Panc1 (cell line): ENCODE data around the gene PLA2G4F. TPM values are rescaled to one million over a fixed set of nuclear protein-coding genes. Genes with fewer than 3 reads are reported as not detected.

Experiments used
- ATAC-seq: fragments of 200-7000 bp; cut with Tn5 transposase; 2 replicates; pipeline ENCODE4 v1.9.1; 2020; ENCODE audit warnings: mild to moderate bottlenecking, moderate library complexity
- BruUV-seq: library from RNA; stranded (reverse); fragments of 400-500 nt; replicated peaks from 2 replicates; lab custom pipeline; 2021; lab: Mats Ljungman, UMichigan
- CTCF ChIA-PET: fragments of 300-600 bp; sonication (Branson Sonifier 250); formaldehyde crosslinking; loops from one replicate; lab custom pipeline; 2022; ENCODE audit warnings: antibody characterized with exemption; lab: Charles Lee
- POLR2A ChIA-PET: fragments of 300-600 bp; sonication (Branson Sonifier 250); formaldehyde crosslinking; loops from one replicate; lab custom pipeline; 2022; ENCODE audit warnings: antibody characterized with exemption; lab: Charles Lee
- DNase-seq: peaks from one replicate; pipeline ENCODE4 v3.0.0-alpha.2; 2010; ENCODE audit warnings: low read depth, low spot score
- H3K27ac ChIP-seq: 2 replicates; pipeline ENCODE4 v1.5.1; 2011; ENCODE audit warnings: mild to moderate bottlenecking, low read length, inconsistent platforms
- H3K27me3 ChIP-seq: fragments of 200-500 bp; sonication (Bioruptor generic); 2 replicates; pipeline ENCODE4 v1.6.0; 2014; ENCODE audit warnings: low read length, inconsistent platforms; ENCODE audit not compliant: control insufficient read depth, insufficient read depth
- H3K36me3 ChIP-seq: fragments of 200-500 bp; sonication (Bioruptor generic); 2 replicates; pipeline ENCODE4 v1.5.1; 2014; ENCODE audit warnings: inconsistent platforms, mild to moderate bottlenecking, low read length, moderate library complexity; ENCODE audit not compliant: control insufficient read depth, insufficient read depth
- H3K4me1 ChIP-seq: 2 replicates; pipeline ENCODE4 v1.5.1; 2011; ENCODE audit warnings: inconsistent platforms, mild to moderate bottlenecking, low read length, moderate library complexity; ENCODE audit not compliant: control insufficient read depth, insufficient read depth
- H3K4me3 ChIP-seq, 2 experiments: 2 replicates each; pipeline ENCODE4 v1.5.1; 2011 to 2012; ENCODE audit warnings: low read depth in 2 of 2, low read length in 2 of 2, mild to moderate bottlenecking in 2 of 2, inconsistent platforms in 1 of 2, moderate library complexity in 1 of 2
- H3K9me3 ChIP-seq: fragments of 200-500 bp; sonication (Bioruptor generic); 2 replicates; pipeline ENCODE4 v1.5.1; 2014; ENCODE audit warnings: low read depth, mild to moderate bottlenecking, inconsistent platforms, low read length, moderate library complexity; ENCODE audit not compliant: control insufficient read depth, insufficient read depth
- POLR2AphosphoS5 ChIP-seq: IDR thresholded peaks from 2 replicates; pipeline ENCODE4 v1.6.1; 2012; ENCODE audit warnings: mild to moderate bottlenecking, low read depth, low read length, moderate library complexity
- SIN3A ChIP-seq: IDR thresholded peaks from 2 replicates; pipeline ENCODE4 v1.6.1; 2012; ENCODE audit warnings: low read depth, mild to moderate bottlenecking, low read length, moderate library complexity, borderline replicate concordance; ENCODE audit not compliant: insufficient read depth
- TCF7L2 ChIP-seq: IDR thresholded peaks from 2 replicates; pipeline ENCODE4 v1.6.1; 2011; ENCODE audit warnings: mild to moderate bottlenecking, low read depth, low read length, inconsistent platforms
- in situ Hi-C: cut with HindIII; loops from 2 replicates; pipeline ENCODE4 v1.10.0; 2016; ENCODE audit warnings: low sequenced_read_pairs, low pct_unique_long_range_greater_than_20kb
- intact Hi-C: fragments of 100-400 bp; cut with micrococcal nuclease; formaldehyde crosslinking; loops from one replicate; pipeline ENCODE4 v1.10.0; 2022; ENCODE audit not compliant: unreplicated experiment
- total RNA-seq: library from RNA; stranded (reverse); gene quantifications from one replicate; pipeline ENCODE4 v1.2.1, GENCODE V29; 2021; ENCODE audit not compliant: unreplicated experiment
- TF ChIP-seq, protein P1 (sequence below), 2 experiments: IDR thresholded peaks; 2 replicates each; pipeline ENCODE4 v1.6.1; 2011 to 2012; ENCODE audit warnings: low read depth in 2 of 2, control low read depth in 1 of 2, low read length in 1 of 2, mild to moderate bottlenecking in 1 of 2, moderate library complexity in 1 of 2; ENCODE audit not compliant: insufficient read depth in 1 of 2
- TF ChIP-seq, protein P2 (sequence below): fragments of 450-650 bp; IDR thresholded peaks from 2 replicates; pipeline ENCODE4 v1.5.1; 2017; ENCODE audit warnings: mild to moderate bottlenecking

The PLA2G4F gene
- total RNA-seq, 1 experiment from 2014 or later: not detected

DNA sequence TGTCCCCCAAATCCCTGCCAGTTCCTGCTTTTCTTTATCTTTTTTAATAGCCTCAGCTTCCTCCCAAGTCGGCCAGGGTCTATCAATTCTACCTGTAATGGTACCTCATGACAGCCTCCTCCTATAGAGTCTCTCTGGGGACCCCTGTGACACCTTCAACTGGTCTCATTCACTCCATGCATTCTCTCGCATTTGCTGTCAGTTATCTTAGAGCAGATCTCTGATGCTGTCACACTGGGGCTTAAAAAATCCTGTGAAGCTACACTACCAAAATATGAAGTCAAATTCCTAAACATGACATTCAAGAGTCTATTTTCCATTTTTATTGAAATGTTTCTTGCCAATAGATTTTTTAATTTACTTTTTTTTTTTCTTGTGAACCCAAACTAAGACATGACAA is 46.2 kb upstream of the PLA2G4F start:
- CTCF ChIA-PET: no interaction called here
- Histone ChIP-seq H3K27me3 (no peaks in the 10 kb centered on the region), H3K9me3 (no peaks in the 10 kb centered on the region), H3K36me3 (0 out of 2 replicates have a peak, but pooled peaks cover 3% of the 10 kb centered on the region), H3K4me3 (no peak overlapping the region), H3K27ac (no peak overlapping the region), H3K4me1 (peaks cover 5% of the 10 kb centered on the region)
- DNase-seq (no peak), ATAC-seq (no peak)
- TF ChIP-seq TCF7L2 (no peak), POLR2AphosphoS5 (no peak), SIN3A (no peak)
- TF ChIP-seq, protein P1, sequence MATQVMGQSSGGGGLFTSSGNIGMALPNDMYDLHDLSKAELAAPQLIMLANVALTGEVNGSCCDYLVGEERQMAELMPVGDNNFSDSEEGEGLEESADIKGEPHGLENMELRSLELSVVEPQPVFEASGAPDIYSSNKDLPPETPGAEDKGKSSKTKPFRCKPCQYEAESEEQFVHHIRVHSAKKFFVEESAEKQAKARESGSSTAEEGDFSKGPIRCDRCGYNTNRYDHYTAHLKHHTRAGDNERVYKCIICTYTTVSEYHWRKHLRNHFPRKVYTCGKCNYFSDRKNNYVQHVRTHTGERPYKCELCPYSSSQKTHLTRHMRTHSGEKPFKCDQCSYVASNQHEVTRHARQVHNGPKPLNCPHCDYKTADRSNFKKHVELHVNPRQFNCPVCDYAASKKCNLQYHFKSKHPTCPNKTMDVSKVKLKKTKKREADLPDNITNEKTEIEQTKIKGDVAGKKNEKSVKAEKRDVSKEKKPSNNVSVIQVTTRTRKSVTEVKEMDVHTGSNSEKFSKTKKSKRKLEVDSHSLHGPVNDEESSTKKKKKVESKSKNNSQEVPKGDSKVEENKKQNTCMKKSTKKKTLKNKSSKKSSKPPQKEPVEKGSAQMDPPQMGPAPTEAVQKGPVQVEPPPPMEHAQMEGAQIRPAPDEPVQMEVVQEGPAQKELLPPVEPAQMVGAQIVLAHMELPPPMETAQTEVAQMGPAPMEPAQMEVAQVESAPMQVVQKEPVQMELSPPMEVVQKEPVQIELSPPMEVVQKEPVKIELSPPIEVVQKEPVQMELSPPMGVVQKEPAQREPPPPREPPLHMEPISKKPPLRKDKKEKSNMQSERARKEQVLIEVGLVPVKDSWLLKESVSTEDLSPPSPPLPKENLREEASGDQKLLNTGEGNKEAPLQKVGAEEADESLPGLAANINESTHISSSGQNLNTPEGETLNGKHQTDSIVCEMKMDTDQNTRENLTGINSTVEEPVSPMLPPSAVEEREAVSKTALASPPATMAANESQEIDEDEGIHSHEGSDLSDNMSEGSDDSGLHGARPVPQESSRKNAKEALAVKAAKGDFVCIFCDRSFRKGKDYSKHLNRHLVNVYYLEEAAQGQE (IDR thresholded peaks at IDR 0.05; ENCODE audit: insufficient read depth in 1 of 2, low read depth in 2 of 2, low read length in 1 of 2): no peak
- TF ChIP-seq, protein P2, sequence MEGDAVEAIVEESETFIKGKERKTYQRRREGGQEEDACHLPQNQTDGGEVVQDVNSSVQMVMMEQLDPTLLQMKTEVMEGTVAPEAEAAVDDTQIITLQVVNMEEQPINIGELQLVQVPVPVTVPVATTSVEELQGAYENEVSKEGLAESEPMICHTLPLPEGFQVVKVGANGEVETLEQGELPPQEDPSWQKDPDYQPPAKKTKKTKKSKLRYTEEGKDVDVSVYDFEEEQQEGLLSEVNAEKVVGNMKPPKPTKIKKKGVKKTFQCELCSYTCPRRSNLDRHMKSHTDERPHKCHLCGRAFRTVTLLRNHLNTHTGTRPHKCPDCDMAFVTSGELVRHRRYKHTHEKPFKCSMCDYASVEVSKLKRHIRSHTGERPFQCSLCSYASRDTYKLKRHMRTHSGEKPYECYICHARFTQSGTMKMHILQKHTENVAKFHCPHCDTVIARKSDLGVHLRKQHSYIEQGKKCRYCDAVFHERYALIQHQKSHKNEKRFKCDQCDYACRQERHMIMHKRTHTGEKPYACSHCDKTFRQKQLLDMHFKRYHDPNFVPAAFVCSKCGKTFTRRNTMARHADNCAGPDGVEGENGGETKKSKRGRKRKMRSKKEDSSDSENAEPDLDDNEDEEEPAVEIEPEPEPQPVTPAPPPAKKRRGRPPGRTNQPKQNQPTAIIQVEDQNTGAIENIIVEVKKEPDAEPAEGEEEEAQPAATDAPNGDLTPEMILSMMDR: no peak
- POLR2A ChIA-PET: no interaction called here
- no TSS peak for BruUV-seq
- intact Hi-C loops (no loop called here), in situ Hi-C loops (no loop called here)

DNA sequence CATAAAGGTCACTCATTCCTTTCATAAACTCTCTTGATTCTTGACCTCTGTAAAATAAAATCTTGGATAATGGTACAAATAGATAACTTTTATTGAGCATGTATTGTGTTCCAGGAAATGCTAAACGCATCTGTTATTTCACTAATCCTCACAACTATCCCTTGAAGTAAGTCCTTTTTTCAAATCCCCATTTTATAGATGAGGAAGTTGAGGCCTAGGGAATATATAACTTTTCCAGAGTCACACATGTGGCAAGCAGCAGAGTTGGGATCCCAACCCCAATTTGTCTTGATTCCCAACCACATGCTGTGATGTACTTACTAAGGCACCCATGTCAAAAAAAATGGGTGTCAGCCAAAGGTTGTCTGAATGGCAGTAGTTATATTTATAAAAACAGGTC is 45.4 kb upstream of the PLA2G4F start:
- Histone ChIP-seq H3K27me3 (no peaks in the 10 kb centered on the region), H3K27ac (no peak overlapping the region), H3K9me3 (no peaks in the 10 kb centered on the region), H3K36me3 (0 out of 2 replicates have a peak, but pooled peaks cover 3% of the 10 kb centered on the region), H3K4me1 (no peaks in the 10 kb centered on the region; the same call in none of the 2 replicates), H3K4me3 (no peak overlapping the region)
- ATAC-seq: no peak
- intact Hi-C loops (no loop called here), in situ Hi-C loops (no loop called here)
- CTCF ChIA-PET: no interaction called here
- BruUV-seq: no TSS peak
- DNase-seq: no peak
- POLR2A ChIA-PET: no interaction called here
- TF ChIP-seq POLR2AphosphoS5 (no peak), TCF7L2 (no peak)
- TF ChIP-seq, protein P1 (IDR thresholded peaks at IDR 0.05; ENCODE audit: insufficient read depth in 1 of 2, low read depth in 2 of 2, low read length in 1 of 2): no peak
- TF ChIP-seq, protein P2: no peak
